ENCODE results near the gene PPIP5K2.

DNA sequence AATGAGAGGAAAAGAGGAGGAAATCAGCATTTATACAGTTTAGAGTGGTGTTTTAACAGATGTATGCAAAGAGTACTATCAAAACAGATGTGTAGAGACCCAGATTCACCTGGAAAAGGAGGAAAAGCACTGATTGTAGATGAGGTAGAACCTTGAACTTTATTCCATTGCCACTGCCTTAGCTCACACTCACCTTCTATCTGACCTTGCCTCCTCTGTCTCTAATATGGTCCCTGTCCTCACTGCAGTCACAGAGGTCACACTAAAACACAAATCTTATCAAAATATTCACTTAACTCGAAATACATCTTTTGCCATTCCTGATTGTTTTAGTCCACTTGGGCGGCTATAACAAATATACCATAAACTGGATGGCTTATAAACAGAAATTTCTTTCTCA is 7.2 kb upstream of the PPIP5K2 start:
- no peak for TF ChIP-seq POLR2A (IDR thresholded peaks at IDR 0.05)
- TF ChIP-seq, protein P1, sequence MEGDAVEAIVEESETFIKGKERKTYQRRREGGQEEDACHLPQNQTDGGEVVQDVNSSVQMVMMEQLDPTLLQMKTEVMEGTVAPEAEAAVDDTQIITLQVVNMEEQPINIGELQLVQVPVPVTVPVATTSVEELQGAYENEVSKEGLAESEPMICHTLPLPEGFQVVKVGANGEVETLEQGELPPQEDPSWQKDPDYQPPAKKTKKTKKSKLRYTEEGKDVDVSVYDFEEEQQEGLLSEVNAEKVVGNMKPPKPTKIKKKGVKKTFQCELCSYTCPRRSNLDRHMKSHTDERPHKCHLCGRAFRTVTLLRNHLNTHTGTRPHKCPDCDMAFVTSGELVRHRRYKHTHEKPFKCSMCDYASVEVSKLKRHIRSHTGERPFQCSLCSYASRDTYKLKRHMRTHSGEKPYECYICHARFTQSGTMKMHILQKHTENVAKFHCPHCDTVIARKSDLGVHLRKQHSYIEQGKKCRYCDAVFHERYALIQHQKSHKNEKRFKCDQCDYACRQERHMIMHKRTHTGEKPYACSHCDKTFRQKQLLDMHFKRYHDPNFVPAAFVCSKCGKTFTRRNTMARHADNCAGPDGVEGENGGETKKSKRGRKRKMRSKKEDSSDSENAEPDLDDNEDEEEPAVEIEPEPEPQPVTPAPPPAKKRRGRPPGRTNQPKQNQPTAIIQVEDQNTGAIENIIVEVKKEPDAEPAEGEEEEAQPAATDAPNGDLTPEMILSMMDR (IDR thresholded peaks at IDR 0.05), result no peak

All from testis (tissue), 2 donors.